Middle frontal gyrus (tissue), 1 donor: ENCODE measurements around the gene FBN2.

Source experiments
- DNase-seq: peaks from one replicate; pipeline ENCODE4 v3.0.0-alpha.2; 2015; ENCODE audit warnings: low spot score; ENCODE audit errors: extremely low spot score

FBN2 gene

GRCh38 chr5:128213340-128213739 lies 324.7 kb downstream of the FBN2 start:
- DNase-seq: peak; percentile 53

GRCh38 chr5:128212191-128212806 lies 325.7 kb downstream of the FBN2 start:
- DNase-seq: no peak

DNA sequence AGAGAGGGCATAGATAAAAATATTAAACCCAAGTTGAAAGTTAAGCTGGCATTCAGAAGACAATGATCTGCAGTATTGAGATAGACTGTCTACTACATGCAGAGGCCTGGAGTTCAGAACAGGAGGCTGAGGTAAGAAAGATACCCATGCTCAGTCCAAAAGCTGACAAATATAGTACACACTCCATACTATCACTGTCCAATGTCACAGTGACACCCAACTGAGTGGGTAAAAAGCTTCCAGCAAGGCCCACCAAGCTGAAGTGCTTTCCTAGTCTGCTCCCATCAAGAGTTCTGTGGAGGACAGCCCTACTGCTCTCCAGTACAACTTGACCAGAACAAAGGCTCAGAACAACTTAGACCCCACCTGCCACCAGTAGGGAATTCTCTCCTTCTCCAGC lies 329.6 kb downstream of the FBN2 start:
- no peak for DNase-seq
